Left ventricle myocardium inferior (tissue), 1 donor: ENCODE measurements around the gene GMPPB. TPM values are rescaled to one million over a fixed set of nuclear protein-coding genes. Genes with fewer than 3 reads are reported as not detected.
A peak's percentile ranks its signal among the peaks of the same experiment; 100 is the strongest.
"Not testable (repeated sequence)": the region's sequence is repeated elsewhere in the genome, so short reads cannot be mapped to it uniquely, and the experiment has no call there.

Experiments
- DNase-seq: peaks from one replicate; pipeline ENCODE4 v3.0.0-alpha.2; 2020
- H3K27ac ChIP-seq: fragments of 200-600 bp; replicated peaks from 2 replicates; pipeline ENCODE4 v1.8.0; 2021
- H3K27me3 ChIP-seq: fragments of 200-600 bp; 2 replicates; pipeline ENCODE4 v1.8.0; 2021; ENCODE audit warnings: low read depth
- H3K36me3 ChIP-seq: fragments of 200-600 bp; 2 replicates; pipeline ENCODE4 v1.8.0; 2021
- H3K4me1 ChIP-seq: fragments of 200-600 bp; 2 replicates; pipeline ENCODE4 v1.8.0; 2021
- H3K4me3 ChIP-seq: fragments of 200-600 bp; 2 replicates; pipeline ENCODE4 v1.8.0; 2021; ENCODE audit warnings: mild to moderate bottlenecking, moderate library complexity
- H3K9me3 ChIP-seq: fragments of 200-600 bp; replicated peaks from 2 replicates; pipeline ENCODE4 v1.8.0; 2021
- CTCF ChIP-seq: fragments of 200-600 bp; IDR thresholded peaks from 2 replicates; pipeline ENCODE4 v1.8.0; 2021; ENCODE audit warnings: antibody characterized with exemption, mild to moderate bottlenecking, borderline replicate concordance
- intact Hi-C: fragments of 100-400 bp; cut with micrococcal nuclease; formaldehyde crosslinking; loops from one replicate; pipeline ENCODE4 v1.11.0; 2022
- total RNA-seq: library from RNA; stranded (reverse); fragmentation: NEBNext Ultra II Directional; extraction: Animal tissue kit (Norgen Biotek cat#: 25700); gene quantifications from one replicate; pipeline ENCODE4 v1.2.1, GENCODE V29; 2021
- donor health status: DM: no; HTN: yes; CAD: no; lungs with severe emphysema.

The GMPPB gene
- total RNA-seq, 1 donor from 2014 or later: 15.1 TPM

- H3K27ac ChIP-seq, H3K4me3 ChIP-seq, H3K9me3 ChIP-seq, DNase-seq, H3K36me3 ChIP-seq, intact Hi-C loops: not testable (repeated sequence)
- peaks cover 10% of the 10 kb centered on the region for H3K27me3 ChIP-seq
- H3K4me1 ChIP-seq: peaks cover 62% of the 10 kb centered on the region
Measured at GRCh38 chr3:49691481-49691880, 32.3 kb downstream of the GMPPB start.

GRCh38 chr3:49690856-49691255 is 32.9 kb downstream of the GMPPB start:
- Histone ChIP-seq H3K27me3 (peaks cover 14% of the 10 kb centered on the region), H3K4me1 (peaks cover 60% of the 10 kb centered on the region), H3K4me3 (peak overlapping the region; percentile 88)
- H3K9me3 ChIP-seq, intact Hi-C loops, DNase-seq, H3K36me3 ChIP-seq, H3K27ac ChIP-seq: not testable (repeated sequence)

- Histone ChIP-seq H3K4me3 (peak overlapping the region; percentile 88), H3K27ac (peak overlapping the region; percentile 84), H3K27me3 (peaks cover 14% of the 10 kb centered on the region), H3K4me1 (peaks cover 55% of the 10 kb centered on the region)
- intact Hi-C loops, H3K36me3 ChIP-seq, H3K9me3 ChIP-seq, DNase-seq: not testable (repeated sequence)
Measured at GRCh38 chr3:49689908-49690624, 33.7 kb downstream of the GMPPB start.

- no peaks in the 10 kb centered on the region for H3K36me3 ChIP-seq
- peaks cover 48% of the 10 kb centered on the region for H3K4me1 ChIP-seq
- H3K4me3 ChIP-seq: peak within 1 kb of the TSS; percentile 88
- no peaks in the 10 kb centered on the region for H3K9me3 ChIP-seq
- peak; percentile 53 for TF ChIP-seq CTCF
- DNase-seq: peak; percentile 92
- intact Hi-C loops: no loop called here
- H3K27me3 ChIP-seq: peaks cover 14% of the 10 kb centered on the region
- H3K27ac ChIP-seq: peak within 1 kb of the TSS; percentile 84
Measured at GRCh38 chr3:49689046-49689907, 34.5 kb downstream of the GMPPB start, which contains the start of the genes MST1 and RNF123. MST1 (minus strand) TSS chr3:49689474; CDS start chr3:49688691, 783 bp downstream. RNF123 (plus strand) TSS chr3:49689557; CDS start chr3:49691166, 1,609 bp downstream.

- Histone ChIP-seq H3K4me3 (peak overlapping the region; percentile 88), H3K4me1 (peaks cover 46% of the 10 kb centered on the region), H3K27ac (peak overlapping the region; percentile 84), H3K27me3 (peaks cover 14% of the 10 kb centered on the region)
- intact Hi-C loops, H3K36me3 ChIP-seq, DNase-seq, H3K9me3 ChIP-seq: not testable (repeated sequence)
Measured at GRCh38 chr3:49688338-49689045, 35.3 kb downstream of the GMPPB start.

GRCh38 chr3:49687424-49687795 is 36.3 kb downstream of the GMPPB start:
- Histone ChIP-seq H3K36me3 (peaks cover 15% of the 10 kb centered on the region), H3K27me3 (peaks cover 14% of the 10 kb centered on the region), H3K4me1 (peaks cover 46% of the 10 kb centered on the region), H3K4me3 (peak overlapping the region; percentile 57)
- H3K9me3 ChIP-seq, intact Hi-C loops, DNase-seq, H3K27ac ChIP-seq: not testable (repeated sequence)

GRCh38 chr3:49686769-49687423 is 36.9 kb downstream of the GMPPB start:
- DNase-seq: peak; percentile 48
- Histone ChIP-seq H3K36me3 (peaks cover 21% of the 10 kb centered on the region), H3K4me1 (peaks cover 45% of the 10 kb centered on the region), H3K27me3 (peaks cover 14% of the 10 kb centered on the region), H3K4me3 (peak overlapping the region; percentile 57)
- H3K9me3 ChIP-seq, H3K27ac ChIP-seq, intact Hi-C loops: not testable (repeated sequence)

GRCh38 chr3:49686346-49686745 is 37.4 kb downstream of the GMPPB start:
- DNase-seq, H3K9me3 ChIP-seq, H3K27ac ChIP-seq, intact Hi-C loops: not testable (repeated sequence)
- H3K27me3 ChIP-seq: peaks cover 14% of the 10 kb centered on the region
- H3K4me1 ChIP-seq: peaks cover 39% of the 10 kb centered on the region
- H3K36me3 ChIP-seq: peaks cover 26% of the 10 kb centered on the region
- peak overlapping the region; percentile 57 for H3K4me3 ChIP-seq

- peaks cover 14% of the 10 kb centered on the region for H3K27me3 ChIP-seq
- intact Hi-C loops, H3K27ac ChIP-seq, H3K9me3 ChIP-seq, DNase-seq: not testable (repeated sequence)
- H3K4me1 ChIP-seq: peaks cover 34% of the 10 kb centered on the region
- peak overlapping the region; percentile 57 for H3K4me3 ChIP-seq
- H3K36me3 ChIP-seq: peaks cover 31% of the 10 kb centered on the region
Measured at GRCh38 chr3:49685846-49686245, 37.9 kb downstream of the GMPPB start.

- H3K4me3 ChIP-seq, intact Hi-C loops, H3K27ac ChIP-seq, DNase-seq, H3K9me3 ChIP-seq: not testable (repeated sequence)
- peaks cover 14% of the 10 kb centered on the region for H3K27me3 ChIP-seq
- peaks cover 27% of the 10 kb centered on the region for H3K4me1 ChIP-seq
- H3K36me3 ChIP-seq: peaks cover 39% of the 10 kb centered on the region
Measured at GRCh38 chr3:49685103-49685502, 38.6 kb downstream of the GMPPB start.

- Histone ChIP-seq H3K4me1 (peaks cover 20% of the 10 kb centered on the region), H3K36me3 (peaks cover 45% of the 10 kb centered on the region), H3K27me3 (peaks cover 14% of the 10 kb centered on the region)
- H3K4me3 ChIP-seq, H3K9me3 ChIP-seq, H3K27ac ChIP-seq, DNase-seq, intact Hi-C loops: not testable (repeated sequence)
Measured at GRCh38 chr3:49684453-49684852, 39.3 kb downstream of the GMPPB start.
